H1 (cell line): ENCODE data around the gene XPO5. TPM values are rescaled to one million over a fixed set of nuclear protein-coding genes. Genes with fewer than 3 reads are reported as not detected.

ENCODE experiments used
- ATF3 ChIP-seq: IDR thresholded peaks from 2 replicates; pipeline ENCODE4 v1.6.1; 2011; ENCODE audit warnings: low read depth, mild to moderate bottlenecking, low read length; ENCODE audit not compliant: insufficient read depth
- CBX5 ChIP-seq: fragments of 300-800, 300-1000 bp; sonication (generic); IDR thresholded peaks from 2 replicates; pipeline ENCODE4 v1.7.1; 2016; ENCODE audit warnings: antibody characterized with exemption, low read length, low read depth
- KDM5A ChIP-seq: fragments of 200-600 bp; IDR thresholded peaks from 2 replicates; pipeline ENCODE4 v1.7.1; 2012; ENCODE audit warnings: mild to moderate bottlenecking, low read length, inconsistent platforms, mixed read lengths
- polyA plus RNA-seq, 7 experiments: library from polyadenylated mRNA; depleted of rRNA in 3 of 7; stranded (reverse) in 5 of 7; unstranded in 2 of 7; fragments of >200 nt in 5 of 7; fragments of 200-250 nt in 2 of 7; gene quantifications; 1 replicate in 5 of 7; 2 replicates in 1 of 7; 4 replicates in 1 of 7; pipeline versions ENCODE4 v1.2.1 to v1.2.3, GENCODE V29; 2011 to 2013; ENCODE audit warnings: missing spikeins in 2 of 7, mixed read lengths in 2 of 7
- total RNA-seq: library from RNA; stranded (reverse); fragmentation: NEBNext Ultra II Directional; extraction: Animal tissue kit (Norgen Biotek cat#: 25700); gene quantifications from 2 replicates; pipeline ENCODE4 v1.2.1, GENCODE V29; 2021

XPO5 gene
- total and polyA plus RNA-seq, 2 of the 8 experiments (the other 6 are each of a cell fraction or from before 2014, with no cell fraction given): 80.6 to 95.7 TPM

GRCh38 chr6:43504756-43505593 lies 70.9 kb downstream of the XPO5 start (continued):
- no peak for TF ChIP-seq KDM5A
- TF ChIP-seq ATF3: no peak
- no peak for TF ChIP-seq CBX5
